OCI-LY1 (cell line): ENCODE measurements around the gene SNTG2.
"Not testable (repeated sequence)": the region's sequence is repeated elsewhere in the genome, so short reads cannot be mapped to it uniquely, and the experiment has no call there.

Experiments
- H2AFZ ChIP-seq: fragments of 200-600 bp; sonication (generic), shearing (Covaris generic); 2 replicates; pipeline ENCODE4 v1.6.0; 2014; ENCODE audit warnings: antibody characterized with exemption, mild to moderate bottlenecking, low read length
- H3F3A ChIP-seq: fragments of 200-600 bp; sonication (generic), shearing (Covaris generic); 2 replicates; pipeline ENCODE4 v1.6.0; 2014; ENCODE audit warnings: mild to moderate bottlenecking, antibody characterized with exemption, low read length, moderate library complexity; ENCODE audit not compliant: insufficient read depth
- H3K27ac ChIP-seq: fragments of 200-600 bp; sonication (generic); 2 replicates; pipeline ENCODE4 v1.5.1; 2014; ENCODE audit warnings: low read length, mixed run types, mild to moderate bottlenecking, low read depth; ENCODE audit not compliant: poor library complexity, severe bottlenecking
- H3K27me3 ChIP-seq: fragments of 200-600 bp; sonication (generic); 2 replicates; pipeline ENCODE4 v1.6.0; 2014; ENCODE audit warnings: antibody characterized with exemption, mild to moderate bottlenecking, low read length, moderate library complexity; ENCODE audit not compliant: insufficient read depth
- H3K36me3 ChIP-seq: fragments of 200-600 bp; sonication (generic); 2 replicates; pipeline ENCODE4 v1.6.1; 2014; ENCODE audit warnings: mild to moderate bottlenecking, antibody characterized with exemption, low read length, moderate library complexity, mixed read lengths; ENCODE audit not compliant: insufficient read depth
- H3K4me1 ChIP-seq: fragments of 200-600 bp; sonication (generic); 2 replicates; pipeline ENCODE4 v1.5.1; 2014; ENCODE audit warnings: mild to moderate bottlenecking, low read length, moderate library complexity; ENCODE audit not compliant: insufficient read depth, severe bottlenecking
- H3K4me2 ChIP-seq: fragments of 200-600 bp; sonication (generic), shearing (Covaris generic); 2 replicates; pipeline ENCODE4 v1.6.1; 2014; ENCODE audit warnings: low read length
- H3K4me3 ChIP-seq: fragments of 200-600 bp; sonication (generic); 2 replicates; pipeline ENCODE4 v1.5.1; 2014; ENCODE audit warnings: low read length, low read depth, mild to moderate bottlenecking, mixed read lengths; ENCODE audit not compliant: poor library complexity, severe bottlenecking
- H3K79me2 ChIP-seq: fragments of 200-600 bp; shearing (Covaris generic); 2 replicates; pipeline ENCODE4 v1.6.1; 2016; ENCODE audit warnings: mixed run types, low read length, mixed read lengths; ENCODE audit not compliant: insufficient read depth
- H3K9ac ChIP-seq: fragments of 200-600 bp; sonication (generic), shearing (Covaris generic); 2 replicates; pipeline ENCODE4 v1.6.1; 2014; ENCODE audit warnings: mild to moderate bottlenecking, low read length, mixed read lengths
- H3K9me2 ChIP-seq: fragments of 200-600 bp; sonication (generic), shearing (Covaris generic); 2 replicates; pipeline ENCODE4 v1.6.1; 2014; ENCODE audit warnings: low read depth, mild to moderate bottlenecking, low read length, mixed read lengths
- H3K9me3 ChIP-seq: fragments of 200-600 bp; shearing (Covaris generic); 2 replicates; pipeline ENCODE4 v1.6.1; 2014; ENCODE audit warnings: low read length, mixed read lengths
- H4K20me1 ChIP-seq: fragments of 200-600 bp; sonication (generic), shearing (Covaris generic); 2 replicates; pipeline ENCODE4 v1.6.0; 2016; ENCODE audit warnings: mild to moderate bottlenecking, low read length; ENCODE audit not compliant: insufficient read depth
- EZH2 ChIP-seq: fragments of 200-600 bp; sonication (generic), shearing (Covaris generic); IDR thresholded peaks from 2 replicates; pipeline ENCODE4 v1.8.0; 2017; ENCODE audit warnings: borderline replicate concordance, mixed run types, mild to moderate bottlenecking, antibody characterized with exemption, low read length, moderate library complexity, mixed read lengths
- TF ChIP-seq, protein P1 (sequence below): fragments of 200-600 bp; sonication (generic), shearing (Covaris generic); IDR thresholded peaks from 2 replicates; pipeline ENCODE4 v1.5.1; 2017; ENCODE audit warnings: mild to moderate bottlenecking, antibody characterized with exemption, low read length, moderate library complexity, mixed read lengths

SNTG2 gene

DNA sequence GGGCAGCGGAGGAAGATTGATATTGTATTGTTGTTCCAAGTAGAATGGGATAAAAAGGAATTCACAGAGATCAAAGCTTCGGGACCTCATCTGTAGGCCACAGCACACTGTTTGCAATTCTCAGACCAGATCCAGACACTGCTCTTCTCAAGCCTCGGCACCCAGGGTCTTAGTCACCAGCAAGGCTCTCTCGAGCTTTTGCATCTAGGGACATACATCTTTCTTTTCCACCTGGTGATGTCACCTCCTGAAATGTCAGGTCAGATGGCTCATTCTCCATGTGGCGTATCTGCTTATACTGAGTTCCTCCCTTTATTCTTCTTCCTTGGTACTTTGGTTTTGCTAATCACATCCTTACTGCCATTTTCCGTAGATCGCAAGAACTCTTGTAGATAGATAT is 42.9 kb upstream of the SNTG2 start:
- H4K20me1 ChIP-seq, result no peaks in the 10 kb centered on the region
- no peak overlapping the region for H3K4me3 ChIP-seq
- 0 out of 2 replicates have a peak, but pooled peaks cover 5% of the 10 kb centered on the region for H3K9me3 ChIP-seq
- no peaks in the 10 kb centered on the region for H3K36me3 ChIP-seq
- H3K4me2 ChIP-seq, result no peak overlapping the region
- H3K9ac ChIP-seq, result no peak overlapping the region
- no peaks in the 10 kb centered on the region for H3K79me2 ChIP-seq
- H2AFZ ChIP-seq, result no peak overlapping the region
- H3K4me1 ChIP-seq, result no peaks in the 10 kb centered on the region
- H3F3A ChIP-seq, result peaks cover 5% of the 10 kb centered on the region; the same call in 1 of the 2 replicates
- no peaks in the 10 kb centered on the region for H3K9me2 ChIP-seq
- H3K27ac ChIP-seq, result no peak overlapping the region
- TF ChIP-seq EZH2, result no peak
- TF ChIP-seq, protein P1, sequence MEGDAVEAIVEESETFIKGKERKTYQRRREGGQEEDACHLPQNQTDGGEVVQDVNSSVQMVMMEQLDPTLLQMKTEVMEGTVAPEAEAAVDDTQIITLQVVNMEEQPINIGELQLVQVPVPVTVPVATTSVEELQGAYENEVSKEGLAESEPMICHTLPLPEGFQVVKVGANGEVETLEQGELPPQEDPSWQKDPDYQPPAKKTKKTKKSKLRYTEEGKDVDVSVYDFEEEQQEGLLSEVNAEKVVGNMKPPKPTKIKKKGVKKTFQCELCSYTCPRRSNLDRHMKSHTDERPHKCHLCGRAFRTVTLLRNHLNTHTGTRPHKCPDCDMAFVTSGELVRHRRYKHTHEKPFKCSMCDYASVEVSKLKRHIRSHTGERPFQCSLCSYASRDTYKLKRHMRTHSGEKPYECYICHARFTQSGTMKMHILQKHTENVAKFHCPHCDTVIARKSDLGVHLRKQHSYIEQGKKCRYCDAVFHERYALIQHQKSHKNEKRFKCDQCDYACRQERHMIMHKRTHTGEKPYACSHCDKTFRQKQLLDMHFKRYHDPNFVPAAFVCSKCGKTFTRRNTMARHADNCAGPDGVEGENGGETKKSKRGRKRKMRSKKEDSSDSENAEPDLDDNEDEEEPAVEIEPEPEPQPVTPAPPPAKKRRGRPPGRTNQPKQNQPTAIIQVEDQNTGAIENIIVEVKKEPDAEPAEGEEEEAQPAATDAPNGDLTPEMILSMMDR, result no peak
- no peaks in the 10 kb centered on the region; the same call in 1 of the 2 replicates for H3K27me3 ChIP-seq

DNA sequence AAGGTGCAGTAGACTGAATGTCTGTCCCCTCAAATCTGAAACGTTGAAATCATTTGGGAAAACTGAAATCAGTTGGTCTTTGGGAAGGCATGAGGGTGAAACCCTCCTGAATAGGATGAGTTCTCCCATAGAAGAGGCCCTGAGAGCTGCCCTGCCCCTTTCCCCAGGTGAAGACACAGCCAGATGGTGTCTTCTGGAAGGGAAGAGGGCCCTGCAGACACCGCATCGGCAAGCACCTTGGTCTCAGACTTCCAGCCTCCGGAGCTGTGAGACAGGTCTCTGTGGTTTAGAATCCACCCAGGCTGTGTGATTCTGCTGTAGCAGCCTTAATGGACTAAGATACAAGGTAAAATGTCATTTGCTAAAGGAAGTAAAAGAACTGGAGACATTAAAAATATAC is 42.1 kb upstream of the SNTG2 start:
- H4K20me1 ChIP-seq, result no peaks in the 10 kb centered on the region
- no peak overlapping the region for H3K4me3 ChIP-seq
- no peak overlapping the region for H3K27ac ChIP-seq
- no peaks in the 10 kb centered on the region for H3K36me3 ChIP-seq
- no peak overlapping the region for H3K9ac ChIP-seq
- H3K4me1 ChIP-seq, result no peaks in the 10 kb centered on the region
- no peaks in the 10 kb centered on the region for H3K79me2 ChIP-seq
- no peaks in the 10 kb centered on the region; the same call in 1 of the 2 replicates for H3K27me3 ChIP-seq
- H3K9me3 ChIP-seq, result 0 out of 2 replicates have a peak, but pooled peaks cover 5% of the 10 kb centered on the region
- peaks cover 5% of the 10 kb centered on the region; the same call in 1 of the 2 replicates for H3F3A ChIP-seq
- H2AFZ ChIP-seq, result no peak overlapping the region
- no peak for TF ChIP-seq EZH2
- TF ChIP-seq, protein P1, result no peak
- H3K9me2 ChIP-seq, result no peaks in the 10 kb centered on the region
- no peak overlapping the region for H3K4me2 ChIP-seq

DNA sequence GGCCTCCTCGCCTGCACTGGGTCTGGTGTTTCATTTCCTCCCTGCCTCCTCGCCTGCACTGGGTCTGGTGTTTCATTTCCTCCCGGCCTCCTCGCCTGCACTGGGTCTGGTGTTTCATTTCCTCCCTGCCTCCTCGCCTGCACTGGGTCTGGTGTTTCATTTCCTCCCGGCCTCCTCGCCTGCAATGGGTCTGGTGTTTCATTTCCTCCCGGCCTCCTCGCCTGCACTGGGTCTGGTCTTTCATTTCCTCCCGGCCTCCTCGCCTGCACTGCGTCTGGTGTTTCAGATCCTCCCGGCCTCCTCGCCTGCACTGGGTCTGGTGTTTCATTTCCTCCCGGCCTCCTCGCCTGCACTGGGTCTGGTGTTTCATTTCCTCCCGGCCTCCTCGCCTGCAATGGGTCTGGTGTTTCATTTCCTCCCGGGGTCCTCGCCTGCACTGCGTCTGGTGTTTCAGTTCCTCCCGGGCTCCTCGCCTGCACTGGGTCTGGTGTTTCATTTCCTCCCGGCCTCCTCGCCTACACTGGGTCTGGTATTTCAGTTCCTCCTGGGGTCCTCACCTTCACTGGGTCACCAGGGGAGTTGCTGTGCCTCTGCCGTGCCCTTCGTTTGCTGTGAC is 40.8 kb upstream of the SNTG2 start:
- H2AFZ ChIP-seq, H3K36me3 ChIP-seq, H3K9me2 ChIP-seq, H3K9ac ChIP-seq, H3F3A ChIP-seq, H3K27ac ChIP-seq, H3K27me3 ChIP-seq, H3K9me3 ChIP-seq, H3K4me1 ChIP-seq, H3K4me3 ChIP-seq, H3K4me2 ChIP-seq, H3K79me2 ChIP-seq, H4K20me1 ChIP-seq: not testable (repeated sequence)

DNA sequence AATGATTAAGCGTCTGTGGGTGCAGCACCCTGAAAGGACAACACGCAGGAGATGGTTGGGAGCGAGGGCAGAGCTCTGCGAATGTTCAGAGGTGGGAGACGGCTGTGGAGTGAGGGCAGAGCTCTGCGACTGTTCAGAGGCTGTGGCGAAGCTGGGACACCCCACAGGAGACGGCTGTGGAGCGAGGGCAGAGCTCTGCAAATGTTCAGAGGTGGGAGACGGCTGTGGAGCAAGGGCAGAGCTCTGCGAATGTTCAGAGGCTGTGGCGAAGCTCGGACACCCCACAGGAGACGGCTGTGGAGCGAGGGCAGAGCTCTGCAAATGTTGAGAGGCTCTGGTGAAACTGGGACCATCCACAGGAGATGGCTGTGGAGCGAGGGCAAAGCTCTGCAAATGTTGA is 40.0 kb upstream of the SNTG2 start:
- no peak overlapping the region for H3K27ac ChIP-seq
- no peaks in the 10 kb centered on the region for H3K9me2 ChIP-seq
- H3K4me2 ChIP-seq, result no peak overlapping the region
- H3K36me3 ChIP-seq, result no peaks in the 10 kb centered on the region
- H3F3A ChIP-seq, result peaks cover 5% of the 10 kb centered on the region; the same call in 1 of the 2 replicates
- 0 out of 2 replicates have a peak, but pooled peaks cover 5% of the 10 kb centered on the region for H3K9me3 ChIP-seq
- H3K9ac ChIP-seq, result no peak overlapping the region
- TF ChIP-seq EZH2, result no peak
- TF ChIP-seq, protein P1, result no peak
- no peak overlapping the region for H3K4me3 ChIP-seq
- no peaks in the 10 kb centered on the region for H3K4me1 ChIP-seq
- H3K27me3 ChIP-seq, result no peaks in the 10 kb centered on the region
- no peaks in the 10 kb centered on the region for H3K79me2 ChIP-seq
- H2AFZ ChIP-seq, result no peak overlapping the region
- H4K20me1 ChIP-seq, result no peaks in the 10 kb centered on the region
